Measurements from ENCODE around the gene OR10A6. TPM values are rescaled to one million over a fixed set of nuclear protein-coding genes. Genes with fewer than 3 reads are reported as not detected.

OR10A6 gene
- polyA plus RNA-seq, 3 donors, result 0.08 to 0.20 TPM; not detected in 1

DNA sequence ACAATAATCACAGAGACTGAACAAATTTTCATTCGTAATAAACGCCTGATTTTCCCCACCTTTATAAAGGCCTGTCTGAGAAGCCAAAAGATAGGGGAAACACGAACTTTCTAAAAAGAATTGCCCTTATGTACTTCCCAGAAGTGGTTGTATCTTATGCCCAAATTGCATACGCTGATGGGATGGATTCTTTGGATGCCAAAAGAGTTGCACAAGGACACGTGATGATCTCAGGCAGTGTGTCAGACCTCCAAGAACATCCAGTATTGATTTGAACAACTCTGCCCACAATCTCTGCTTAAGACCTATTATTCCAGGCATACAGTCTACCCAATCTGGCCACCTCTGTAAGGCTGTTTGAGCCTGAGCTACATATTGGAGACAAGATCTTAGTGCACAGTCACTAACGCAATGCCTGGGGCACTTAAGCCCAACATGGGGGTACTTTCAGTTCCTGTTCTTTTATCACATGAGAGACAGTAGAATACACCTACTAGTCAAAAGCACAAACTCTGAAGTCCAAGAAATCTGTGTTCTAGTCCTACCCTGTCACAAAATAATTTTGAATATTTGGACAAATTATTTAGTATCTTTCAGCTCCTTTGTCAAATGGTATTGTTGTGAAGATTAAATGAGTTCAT is 38.9 kb downstream of the OR10A6 start:
- DNase-seq (ENCODE audit: extremely low read depth in 1 of 11, low read depth in 9 of 11, low spot score in 4 of 11), result no peak

DNA sequence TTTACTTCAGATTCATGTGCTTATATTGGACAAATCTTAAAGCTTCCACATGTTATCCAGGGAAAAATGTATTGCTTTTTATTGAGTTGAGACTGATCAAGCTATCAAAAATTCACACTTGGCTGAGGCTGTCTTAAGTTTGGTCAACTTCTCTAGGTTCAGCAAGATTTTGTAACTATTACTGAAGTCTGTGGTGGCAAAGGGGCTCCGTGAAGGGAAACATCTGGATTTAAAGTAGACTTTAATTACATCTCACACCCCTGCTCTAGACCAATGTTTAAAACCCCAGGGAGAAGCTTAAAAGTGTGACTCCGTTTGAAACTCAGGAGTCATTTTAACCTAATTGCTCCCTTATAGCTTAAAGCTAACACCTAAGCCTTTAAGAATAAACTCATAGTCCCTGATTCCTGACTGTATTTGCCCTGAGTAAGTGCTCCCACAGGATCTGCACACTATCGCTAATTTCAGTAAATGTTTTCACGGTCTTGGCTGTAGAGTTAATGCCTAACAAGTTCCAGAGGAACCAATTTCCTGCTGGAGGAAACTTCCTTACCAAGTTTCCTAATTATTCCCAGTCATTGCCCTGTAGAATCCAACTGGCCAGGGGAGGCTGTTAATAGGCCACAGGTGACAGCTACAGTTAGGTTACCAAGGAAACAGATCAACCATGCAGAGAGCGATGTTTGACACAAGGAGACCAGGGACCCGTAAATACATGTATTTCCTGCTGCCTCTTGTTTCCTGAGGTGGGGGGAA is 40.5 kb downstream of the OR10A6 start:
- DNase-seq (ENCODE audit: extremely low read depth in 1 of 11, low read depth in 9 of 11, low spot score in 4 of 11), result peak in 10 of 11 donors; percentile 23 to 74 (median 46)

DNA sequence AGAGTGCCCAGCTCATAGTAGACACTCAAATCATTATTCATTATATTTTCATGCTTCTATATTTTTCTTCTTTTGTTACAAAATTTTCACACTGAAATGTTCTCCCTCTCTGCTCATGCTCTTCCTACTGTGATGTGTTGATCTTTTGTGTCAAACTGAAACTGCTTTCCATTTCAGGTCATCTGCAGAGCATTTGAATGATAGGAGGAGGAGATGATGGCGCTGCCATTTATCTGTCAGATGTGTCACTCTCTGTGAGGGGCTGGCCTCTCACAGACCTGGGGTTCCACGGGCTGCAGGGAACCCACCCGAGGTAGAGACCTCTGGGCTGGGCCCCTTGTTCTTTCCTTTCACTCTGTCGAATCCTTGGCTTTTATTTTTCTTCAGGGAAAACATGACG is 41.1 kb downstream of the OR10A6 start:
- no peak for DNase-seq (ENCODE audit: extremely low read depth in 1 of 11, low read depth in 9 of 11, low spot score in 4 of 11)

DNA sequence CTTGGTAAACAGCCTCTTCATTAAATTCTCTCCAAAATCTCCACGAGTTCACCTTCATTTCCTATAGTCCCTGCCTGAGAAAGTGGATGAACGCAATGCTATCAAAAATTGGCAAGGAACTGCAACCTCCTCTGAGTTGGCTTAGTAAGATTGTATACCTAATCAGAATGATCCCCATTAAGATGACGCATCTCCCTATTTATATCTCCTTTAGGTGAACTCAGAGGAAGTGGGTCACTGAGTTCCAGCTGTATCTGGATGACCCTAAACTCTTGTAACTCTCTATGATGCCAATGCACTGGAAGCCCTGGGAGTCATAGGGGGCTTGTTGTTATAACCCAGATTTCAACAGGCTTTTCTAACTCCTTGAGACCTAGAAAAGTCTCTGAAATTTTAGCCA is 48.2 kb downstream of the OR10A6 start:
- DNase-seq (ENCODE audit: extremely low read depth in 1 of 11, low read depth in 9 of 11, low spot score in 4 of 11), result no peak

Other genes with a start within 250 kb of the OR10A6 start
- gene OVCH2, start 224.8 kb downstream of the OR10A6 start, polyA plus RNA-seq (ENCODE audit: insufficient read length in 3 of 3), result 1 to 10 TPM; 2.1 to 6.2 (median 3.5) TPM
- gene OR5P2, start 134.3 kb downstream of the OR10A6 start, polyA plus RNA-seq (ENCODE audit: insufficient read length in 3 of 3), result not detected
- not detected for gene OR5P3, start 100.4 kb downstream of the OR10A6 start, polyA plus RNA-seq (ENCODE audit: insufficient read length in 3 of 3)
- under 1 TPM in 1 of 3 donors, not detected in 2; 0.06 TPM for gene OR10A3, start 10.4 kb upstream of the OR10A6 start, polyA plus RNA-seq (ENCODE audit: insufficient read length in 3 of 3)
- under 1 TPM in 1 of 3 donors, not detected in 2; 0.11 TPM for gene NLRP10, start 34.2 kb upstream of the OR10A6 start, polyA plus RNA-seq (ENCODE audit: insufficient read length in 3 of 3)
- 100 to 1,000 TPM; 305 to 361 (median 325) TPM for gene EIF3F, start 56.1 kb upstream of the OR10A6 start, polyA plus RNA-seq (ENCODE audit: insufficient read length in 3 of 3)
- gene TUB, start 149.9 kb upstream of the OR10A6 start, polyA plus RNA-seq (ENCODE audit: insufficient read length in 3 of 3), result 10 to 100 TPM; 23.7 to 27.0 (median 24.5) TPM
- gene RIC3, start 237.8 kb upstream of the OR10A6 start, polyA plus RNA-seq (ENCODE audit: insufficient read length in 3 of 3), result 10 to 100 TPM; 10.2 to 23.0 (median 12.1) TPM